Stimulated activated CD4-positive, alpha-beta T cell treated with anti-CD3 and anti-CD28 coated beads, Interleukin-12 subunit alpha, Interleukin-12 subunit beta, amount 100 ng/mL, for 24 hours (primary cell): ENCODE data around the gene SLC7A11.

Source experiments
- DNase-seq, 2 experiments: peaks; one replicate each; pipeline ENCODE4 v3.0.0-alpha.2; 2020; ENCODE audit warnings: low read depth in 2 of 2

Gene SLC7A11

DNA sequence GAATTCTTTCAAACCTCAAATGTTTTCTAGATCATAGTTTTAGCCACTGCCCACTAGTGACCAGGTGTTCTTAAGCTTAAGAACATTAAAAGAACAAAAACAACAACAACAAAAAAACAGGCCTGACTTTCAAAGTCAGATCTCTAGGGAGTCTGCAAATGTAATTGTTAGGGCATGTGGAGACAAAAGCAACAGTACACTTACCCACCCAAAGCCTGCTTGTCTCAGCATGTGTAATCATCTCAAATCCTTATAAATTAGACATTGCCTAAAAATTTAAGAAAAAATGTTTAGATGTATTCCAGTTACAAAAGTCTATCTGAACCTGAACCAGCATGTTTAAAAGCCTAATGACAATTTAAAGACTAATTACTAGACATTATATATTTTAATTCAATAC lies 79.9 kb downstream of the SLC7A11 start:
- no peak for DNase-seq

DNA sequence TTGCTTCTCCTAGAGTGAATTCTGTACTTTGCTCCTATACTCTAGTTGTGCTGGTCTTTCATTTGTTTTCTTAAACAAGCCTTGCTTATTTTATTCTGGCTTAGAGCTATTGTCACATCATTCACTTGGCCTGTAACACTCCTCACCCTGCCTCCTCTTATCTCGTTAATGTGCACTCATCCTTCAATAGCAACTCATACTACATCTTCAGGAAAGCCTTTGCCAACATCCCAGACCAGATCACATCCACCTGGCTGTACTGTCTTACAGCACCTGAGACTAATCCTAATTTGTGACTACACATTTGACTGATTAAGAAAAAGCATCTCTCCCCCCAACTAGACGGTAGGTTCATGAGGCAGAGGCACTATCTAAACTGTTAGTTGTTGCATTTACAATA lies 80.8 kb downstream of the SLC7A11 start:
- DNase-seq: no peak

DNA sequence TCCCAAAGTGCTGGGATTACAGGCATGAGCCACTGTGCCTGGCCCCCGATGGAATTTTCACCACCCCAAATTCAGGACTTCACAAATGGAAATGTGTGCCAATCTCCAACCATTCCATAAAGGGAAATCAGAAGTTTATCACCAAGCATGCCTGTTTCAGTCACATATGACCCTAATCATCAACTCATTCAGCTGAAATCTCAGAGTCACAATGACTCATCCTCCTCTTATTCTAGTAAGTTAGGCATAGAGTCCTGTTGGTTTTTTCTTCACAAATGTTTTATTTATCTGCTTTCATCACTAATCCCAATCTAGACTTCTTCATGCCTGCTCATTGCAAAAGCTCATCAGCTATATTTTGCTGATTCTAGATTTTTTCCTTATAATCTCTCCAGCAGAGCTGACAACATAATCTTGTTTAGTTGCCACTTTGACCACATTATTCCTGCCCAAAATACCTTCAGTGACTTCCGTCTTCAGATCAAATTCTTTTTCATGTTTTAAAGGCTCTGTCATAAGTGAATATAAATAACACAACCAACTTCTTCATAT lies 83.3 kb downstream of the SLC7A11 start:
- no peak for DNase-seq

DNA sequence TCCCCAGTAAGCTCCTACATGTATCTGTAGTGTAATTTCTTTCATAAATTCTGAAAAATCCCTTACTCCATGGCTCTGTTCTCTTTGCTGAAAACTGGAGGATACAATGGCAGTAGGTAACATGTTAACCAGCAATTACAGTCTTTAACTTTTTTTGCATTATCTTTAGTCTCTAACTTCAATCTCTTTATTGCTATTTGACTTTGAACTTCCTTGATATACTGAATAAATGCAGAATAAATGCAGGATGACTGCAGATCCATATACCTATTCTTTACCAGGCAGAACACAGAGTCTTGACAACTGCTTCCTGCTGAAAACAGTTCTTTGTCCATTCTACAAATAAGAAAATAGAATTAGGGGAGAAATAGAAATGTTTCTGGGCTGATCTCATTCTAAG lies 101.3 kb downstream of the SLC7A11 start:
- no peak for DNase-seq

DNA sequence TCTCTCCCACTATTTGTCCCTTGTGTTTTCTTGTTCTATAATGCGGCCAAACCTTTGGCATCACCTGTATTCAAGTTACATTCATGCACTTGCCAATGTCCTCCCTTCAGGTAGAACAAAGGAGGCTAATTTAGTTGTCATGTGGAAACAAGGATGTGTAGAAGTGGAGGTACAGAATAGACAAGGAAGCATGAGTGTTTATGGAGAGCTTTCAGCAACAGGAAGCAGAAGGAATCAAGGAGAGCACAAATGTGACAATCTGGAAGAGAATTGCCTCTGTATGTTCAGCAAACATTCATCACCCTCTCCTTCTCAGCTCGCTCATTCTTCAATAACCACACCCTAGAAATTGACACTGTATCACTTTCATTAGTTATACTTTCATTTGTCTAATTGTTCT lies 103.4 kb downstream of the SLC7A11 start:
- no peak for DNase-seq

DNA sequence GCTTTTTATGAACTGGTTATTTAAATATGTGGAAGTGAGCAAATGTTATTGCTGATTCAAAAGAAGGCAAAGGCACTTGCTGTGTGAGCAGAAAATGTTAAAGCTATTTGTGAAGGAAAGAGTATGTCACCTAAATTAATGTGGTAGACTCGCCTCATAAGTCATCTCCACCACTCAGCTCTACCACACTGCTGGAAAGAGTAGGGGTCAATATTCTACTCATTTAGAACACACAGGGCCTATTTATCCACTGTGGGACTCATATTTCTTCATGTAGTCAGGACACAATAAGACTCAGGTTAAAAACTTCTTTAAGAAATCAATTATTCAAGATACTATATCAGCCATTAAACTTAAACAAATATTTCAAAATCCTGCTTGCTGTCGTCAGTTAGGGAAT lies 106.5 kb downstream of the SLC7A11 start:
- DNase-seq: no peak

DNA sequence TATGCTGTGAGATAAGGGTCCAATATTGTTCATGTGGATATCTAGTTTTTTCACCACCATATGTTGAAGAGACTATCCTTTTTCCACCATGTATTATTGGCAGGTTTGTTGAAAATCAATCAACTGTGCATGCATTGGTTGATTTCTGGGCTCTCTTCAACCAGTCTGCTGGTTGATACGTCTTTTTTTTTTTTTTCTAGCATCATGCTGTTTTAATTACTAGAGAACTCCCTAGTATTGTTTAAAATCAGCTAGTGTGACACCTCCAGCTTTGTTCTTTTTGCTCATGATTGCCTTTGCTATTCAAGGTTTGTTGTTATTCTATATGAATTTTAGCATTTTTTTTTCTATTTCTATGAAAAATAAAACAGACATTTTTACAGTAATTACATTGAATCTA lies 123.9 kb downstream of the SLC7A11 start:
- no peak for DNase-seq

DNA sequence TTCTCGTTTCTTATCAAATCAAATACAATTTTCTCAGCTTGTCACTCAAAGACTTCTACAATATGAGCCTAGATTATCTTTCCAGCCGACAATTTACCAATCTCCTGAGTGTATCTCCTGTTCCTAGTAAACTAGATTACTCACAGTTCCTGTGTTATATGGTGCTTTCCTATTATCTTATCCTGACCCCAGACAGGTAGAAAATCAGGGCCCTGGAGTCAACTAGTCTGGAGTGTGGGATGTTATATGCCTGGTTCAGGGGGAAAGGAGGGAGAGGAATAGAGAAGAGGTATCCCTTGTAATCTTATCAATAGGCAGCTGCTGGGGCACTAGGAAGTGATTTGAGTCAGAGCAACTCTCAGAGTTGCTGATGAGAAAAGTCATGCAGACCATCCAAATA lies 127.1 kb downstream of the SLC7A11 start:
- DNase-seq: no peak

DNA sequence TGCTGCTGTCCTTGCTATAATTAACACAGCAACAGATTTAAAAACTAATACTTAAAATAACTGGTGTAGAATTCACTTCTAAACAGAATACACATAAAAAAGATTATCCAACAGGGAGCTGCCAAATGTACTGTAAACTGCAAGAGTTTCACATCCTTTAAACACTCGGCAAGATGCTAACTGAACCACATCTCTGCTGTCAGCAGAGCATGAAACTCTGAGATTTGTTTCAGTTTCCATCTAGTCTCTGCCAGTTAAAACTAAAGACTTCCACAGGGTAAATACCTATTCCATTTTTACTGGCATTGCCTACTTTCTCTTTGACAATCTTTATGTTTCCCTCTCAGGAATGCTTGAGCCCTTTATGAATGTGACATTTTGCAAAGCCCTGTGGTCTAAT lies 127.7 kb downstream of the SLC7A11 start:
- DNase-seq: no peak
